Esophagus muscularis mucosa (tissue), 4 donors: ENCODE data around the gene DSTYK. TPM values are rescaled to one million over a fixed set of nuclear protein-coding genes. Genes with fewer than 3 reads are reported as not detected.

ENCODE experiments used
- DNase-seq: peaks from one replicate; pipeline ENCODE4 v3.0.0-alpha.2; 2017; ENCODE audit errors: extremely low spot score
- H3K27ac ChIP-seq, 4 donors: fragments of 200-600 bp; sonication (generic); replicated peaks in 1 of 4; 1 replicate in 3 of 4; 2 replicates in 1 of 4; pipeline ENCODE4 v1.5.1; 2016 to 2019; ENCODE audit warnings: mild to moderate bottlenecking in 1 of 4
- H3K27me3 ChIP-seq, 4 donors: fragments of 200-600 bp; sonication (generic); one replicate each; pipeline versions ENCODE4 v1.5.1 to v1.6.0; 2016 to 2019
- H3K36me3 ChIP-seq, 4 donors: fragments of 200-600 bp; sonication (generic); one replicate each; pipeline ENCODE4 v1.5.1; 2016 to 2019
- H3K4me1 ChIP-seq, 4 donors: fragments of 200-600 bp; sonication (generic); one replicate each; pipeline ENCODE4 v1.5.1; 2016 to 2019
- H3K4me3 ChIP-seq, 4 donors: fragments of 200-600 bp; sonication (generic); 1 replicate in 2 of 4; 2 replicates in 2 of 4; pipeline ENCODE4 v1.5.1; 2016 to 2019; ENCODE audit warnings: mild to moderate bottlenecking in 4 of 4, moderate library complexity in 1 of 4
- H3K9me3 ChIP-seq, 4 donors: fragments of 200-600 bp; sonication (generic); 1 replicate in 3 of 4; 2 replicates in 1 of 4; pipeline ENCODE4 v1.5.1; 2016 to 2019
- EP300 ChIP-seq: sonication (generic); formaldehyde crosslinking; IDR thresholded peaks from one replicate; pipeline ENCODE4 v1.6.1; 2017; ENCODE audit warnings: antibody characterized with exemption
- POLR2A ChIP-seq: fragments of 450-650 bp; IDR thresholded peaks from one replicate; pipeline ENCODE4 v1.6.1; 2017; ENCODE audit warnings: antibody characterized with exemption, moderate library complexity, mild to moderate bottlenecking, low read depth
- POLR2AphosphoS5 ChIP-seq, 2 donors: sonication (generic); formaldehyde crosslinking; IDR thresholded peaks; one replicate each; pipeline ENCODE4 v1.6.1; 2017; ENCODE audit warnings: antibody characterized with exemption in 2 of 2
- WGBS: methylation state at CpG from one replicate; pipeline ENCODE4 v1.1.5; 2018; 5-methylcytosine and 5-hydroxymethylcytosine counted together
- intact Hi-C: fragments of 100-400 bp; cut with DNase I; formaldehyde crosslinking; loops from one replicate; pipeline ENCODE4 v1.15.1; 2023
- total RNA-seq, 4 donors: library from RNA; depleted of rRNA; stranded (reverse); fragments of >200 nt; gene quantifications; one replicate each; pipeline versions ENCODE4 v1.1.0 to v1.2.1, GENCODE V29; 2016
- TF ChIP-seq, protein P1 (sequence below), 3 experiments: fragments of 200-600 bp in 2 of 3; fragments of 450-650 bp in 1 of 3; sonication (generic) in 2 of 3; IDR thresholded peaks; one replicate each; pipeline ENCODE4 v1.5.1; 2017 to 2019; ENCODE audit warnings: antibody characterized with exemption in 3 of 3, mild to moderate bottlenecking in 2 of 3, moderate library complexity in 1 of 3

The DSTYK gene
- total RNA-seq, 4 donors from 2014 or later: 12.0 to 16.1 (median 13.9) TPM

DNA sequence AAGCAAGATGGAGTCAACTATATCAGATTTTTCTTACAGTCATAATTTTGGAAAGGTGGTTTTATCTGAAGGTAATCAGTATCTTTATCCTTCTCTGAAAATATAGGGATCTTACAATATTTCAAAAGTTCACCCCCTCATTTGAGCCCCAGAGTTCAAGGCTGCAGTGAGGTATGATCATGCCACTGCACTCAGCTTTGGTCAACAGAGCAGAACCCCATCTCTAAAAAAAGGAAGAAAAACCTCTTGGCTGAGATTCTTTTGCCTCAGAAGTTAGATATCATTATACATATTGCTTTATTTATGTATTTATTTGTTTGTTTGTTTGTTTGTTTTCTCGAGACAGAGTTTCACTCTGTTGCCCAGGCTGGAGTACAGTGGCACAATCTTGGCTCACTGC is 78.2 kb downstream of the DSTYK start:
- intact Hi-C loops: loop anchor here (5.0 kb wide), 1 partner anchor 119 kb away; no protein-coding TSS in a partner anchor
- H3K4me1 ChIP-seq: no peaks in the 10 kb centered on the region
- TF ChIP-seq POLR2AphosphoS5 (IDR thresholded peaks at IDR 0.05): no peak
- no peak for TF ChIP-seq EP300
- TF ChIP-seq, protein P1, sequence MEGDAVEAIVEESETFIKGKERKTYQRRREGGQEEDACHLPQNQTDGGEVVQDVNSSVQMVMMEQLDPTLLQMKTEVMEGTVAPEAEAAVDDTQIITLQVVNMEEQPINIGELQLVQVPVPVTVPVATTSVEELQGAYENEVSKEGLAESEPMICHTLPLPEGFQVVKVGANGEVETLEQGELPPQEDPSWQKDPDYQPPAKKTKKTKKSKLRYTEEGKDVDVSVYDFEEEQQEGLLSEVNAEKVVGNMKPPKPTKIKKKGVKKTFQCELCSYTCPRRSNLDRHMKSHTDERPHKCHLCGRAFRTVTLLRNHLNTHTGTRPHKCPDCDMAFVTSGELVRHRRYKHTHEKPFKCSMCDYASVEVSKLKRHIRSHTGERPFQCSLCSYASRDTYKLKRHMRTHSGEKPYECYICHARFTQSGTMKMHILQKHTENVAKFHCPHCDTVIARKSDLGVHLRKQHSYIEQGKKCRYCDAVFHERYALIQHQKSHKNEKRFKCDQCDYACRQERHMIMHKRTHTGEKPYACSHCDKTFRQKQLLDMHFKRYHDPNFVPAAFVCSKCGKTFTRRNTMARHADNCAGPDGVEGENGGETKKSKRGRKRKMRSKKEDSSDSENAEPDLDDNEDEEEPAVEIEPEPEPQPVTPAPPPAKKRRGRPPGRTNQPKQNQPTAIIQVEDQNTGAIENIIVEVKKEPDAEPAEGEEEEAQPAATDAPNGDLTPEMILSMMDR (IDR thresholded peaks at IDR 0.05): no peak
- TF ChIP-seq POLR2A: no peak
- H3K27ac ChIP-seq: no peak overlapping the region
- no peak for DNase-seq
- H3K4me3 ChIP-seq: no peak overlapping the region
- no peaks in the 10 kb centered on the region for H3K9me3 ChIP-seq
- no peaks in the 10 kb centered on the region for H3K36me3 ChIP-seq
- WGBS: 53% methylated on average over 1 of the region's 1 CpG
- no peaks in the 10 kb centered on the region for H3K27me3 ChIP-seq

DNA sequence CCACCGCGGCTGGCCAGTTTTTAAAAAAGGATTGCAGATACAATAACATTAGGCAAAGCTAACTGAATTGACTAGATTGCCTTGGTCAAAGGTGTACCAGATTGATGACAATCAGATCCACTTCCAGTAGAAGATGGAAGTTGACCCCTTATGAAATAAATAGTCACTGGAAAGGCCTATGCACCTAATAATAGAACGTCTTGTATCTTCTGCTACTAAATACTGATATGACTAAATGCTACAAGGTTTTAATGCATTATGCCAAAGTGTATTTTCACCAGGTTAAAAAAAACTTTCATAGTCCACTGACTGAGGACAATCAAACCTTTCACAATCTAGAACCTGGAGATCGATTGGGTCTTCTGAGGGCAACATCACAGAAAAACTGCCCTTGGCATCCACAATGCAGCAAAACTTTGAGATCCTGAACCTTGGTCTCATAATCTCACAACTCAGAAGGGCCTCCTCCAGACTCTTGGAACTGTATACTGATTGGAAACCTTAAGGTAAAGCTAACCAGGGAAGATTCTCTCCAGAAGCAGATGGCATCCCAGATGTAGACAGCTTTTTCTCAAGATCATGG is 82.0 kb downstream of the DSTYK start:
- WGBS: 90% methylated on average over 4 of the region's 4 CpGs
- DNase-seq: no peak
- H3K27ac ChIP-seq: no peak overlapping the region
- no peaks in the 10 kb centered on the region for H3K9me3 ChIP-seq
- no peaks in the 10 kb centered on the region for H3K36me3 ChIP-seq
- H3K4me3 ChIP-seq: no peak overlapping the region
- no peak for TF ChIP-seq POLR2A
- TF ChIP-seq POLR2AphosphoS5 (IDR thresholded peaks at IDR 0.05): no peak
- TF ChIP-seq EP300: no peak
- TF ChIP-seq, protein P1 (IDR thresholded peaks at IDR 0.05): no peak
- no peaks in the 10 kb centered on the region for H3K27me3 ChIP-seq
- intact Hi-C loops: loop anchor here (5.0 kb wide), 1 partner anchor 123 kb away; no protein-coding TSS in a partner anchor
- H3K4me1 ChIP-seq: no peaks in the 10 kb centered on the region

DNA sequence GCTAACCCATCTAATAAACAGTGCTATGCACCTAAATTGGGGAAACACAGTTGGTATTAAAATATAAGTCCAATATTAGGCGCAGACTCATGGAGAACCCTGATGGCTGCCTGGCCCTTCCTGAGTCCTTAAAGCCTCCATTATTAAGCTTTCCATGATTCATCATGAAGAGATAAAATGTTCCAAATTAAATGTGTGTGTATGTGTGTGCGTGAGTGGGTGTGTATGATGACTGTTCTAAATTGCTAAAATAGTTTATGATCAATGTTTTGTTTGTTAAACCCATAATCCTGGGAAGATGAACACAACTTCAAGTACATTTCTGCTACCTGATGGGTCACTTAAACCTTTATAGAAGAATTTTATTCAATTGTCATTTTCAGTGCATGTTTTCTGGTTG is 83.5 kb downstream of the DSTYK start:
- H3K27ac ChIP-seq: no peak overlapping the region
- H3K9me3 ChIP-seq: no peaks in the 10 kb centered on the region
- H3K27me3 ChIP-seq: no peaks in the 10 kb centered on the region
- DNase-seq: no peak
- intact Hi-C loops: no loop called here
- WGBS: 91% methylated on average over 2 of the region's 2 CpGs
- H3K4me3 ChIP-seq: no peak overlapping the region
- H3K4me1 ChIP-seq: peaks cover under 1 to 3% (median 1%) of the 10 kb centered on the region in 4 donors
- no peak for TF ChIP-seq EP300
- no peak for TF ChIP-seq POLR2AphosphoS5 (IDR thresholded peaks at IDR 0.05)
- TF ChIP-seq, protein P1 (IDR thresholded peaks at IDR 0.05): no peak
- TF ChIP-seq POLR2A: no peak
- no peaks in the 10 kb centered on the region for H3K36me3 ChIP-seq

DNA sequence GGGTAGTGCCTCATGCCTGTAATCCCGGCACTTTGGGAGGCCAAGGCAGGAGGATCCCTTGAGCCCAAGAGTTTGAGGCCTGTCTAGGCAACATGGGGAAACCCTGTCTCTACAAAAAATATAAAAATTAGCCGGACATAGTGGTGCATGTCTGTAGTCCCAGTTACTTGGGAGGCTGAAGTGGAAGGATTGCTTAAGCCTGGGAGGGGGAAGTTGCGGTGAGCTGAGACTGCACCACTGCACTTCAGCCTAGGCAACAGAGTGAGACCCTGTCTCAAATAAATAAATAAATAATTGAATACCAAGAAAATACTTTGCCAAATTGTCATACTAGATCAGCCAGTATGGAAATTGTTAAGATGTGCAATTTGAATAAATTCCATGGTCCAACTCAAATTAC is 83.9 kb downstream of the DSTYK start:
- H3K27ac ChIP-seq: no peak overlapping the region
- TF ChIP-seq EP300 (no peak), POLR2A (no peak), POLR2AphosphoS5 (IDR thresholded peaks at IDR 0.05) (no peak)
- TF ChIP-seq, protein P1 (IDR thresholded peaks at IDR 0.05): no peak
- H3K27me3 ChIP-seq: no peaks in the 10 kb centered on the region
- no peaks in the 10 kb centered on the region for H3K36me3 ChIP-seq
- H3K9me3 ChIP-seq: no peaks in the 10 kb centered on the region
- 94% methylated on average over 3 of the region's 3 CpGs for WGBS
- H3K4me1 ChIP-seq: peaks cover 5 to 7% (median 6%) of the 10 kb centered on the region in 4 donors
- H3K4me3 ChIP-seq: no peak overlapping the region
- DNase-seq: no peak
- intact Hi-C loops: no loop called here

DNA sequence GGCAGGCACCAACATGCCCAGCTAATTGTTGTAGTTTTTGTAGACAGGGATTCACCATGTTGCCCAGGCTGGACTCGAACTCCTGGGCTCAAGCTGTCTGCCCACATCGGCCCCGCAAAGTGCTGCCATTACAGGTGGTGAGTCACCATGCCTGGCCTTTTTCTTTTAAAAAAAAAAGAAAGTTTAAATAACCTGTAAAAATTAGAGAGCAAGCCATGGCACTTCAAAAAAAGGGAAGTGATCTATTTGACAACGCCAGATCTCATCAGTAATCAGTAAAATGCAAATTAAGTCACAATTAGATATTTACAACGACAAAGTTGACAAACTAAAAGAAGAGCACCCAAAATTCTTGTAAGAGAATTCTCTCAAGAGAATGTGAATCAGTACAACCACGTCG is 86.8 kb downstream of the DSTYK start:
- DNase-seq: no peak
- H3K9me3 ChIP-seq: no peaks in the 10 kb centered on the region
- H3K27ac ChIP-seq: no peak overlapping the region
- TF ChIP-seq POLR2A: no peak
- no peak overlapping the region for H3K4me3 ChIP-seq
- H3K4me1 ChIP-seq: peaks cover 21 to 28% (median 24%) of the 10 kb centered on the region in 4 donors
- 85% methylated on average over 7 of the region's 7 CpGs for WGBS
- intact Hi-C loops: no loop called here
- no peaks in the 10 kb centered on the region for H3K27me3 ChIP-seq
- H3K36me3 ChIP-seq: no peaks in the 10 kb centered on the region
